Stimulated activated memory B cell treated with anti-CD40 and anti-IgM and Interleukin-4, amounts not matched to agents 10 μg/mL and 1 μg/mL and 100 μg/mL, for 72 hours (primary cell): ENCODE data around the gene LRRC8B.

Experiments used
- ATAC-seq: fragments of 150-1000 bp; cut with Tn5 transposase; 2 replicates; pipeline ENCODE4 v1.10.0; 2021
- H3K27ac Mint-ChIP-seq: one replicate; pipeline ENCODE4 v1.8.0; 2022; ENCODE audit warnings: mild to moderate bottlenecking, mixed read lengths
- H3K27me3 Mint-ChIP-seq: one replicate; pipeline ENCODE4 v1.8.0; 2022; ENCODE audit warnings: mixed read lengths
- H3K36me3 Mint-ChIP-seq: one replicate; pipeline ENCODE4 v1.8.0; 2022; ENCODE audit warnings: mixed read lengths
- H3K4me1 Mint-ChIP-seq: one replicate; pipeline ENCODE4 v1.8.0; 2022; ENCODE audit warnings: mixed read lengths
- H3K4me3 Mint-ChIP-seq: one replicate; pipeline ENCODE4 v1.8.0; 2022; ENCODE audit warnings: mild to moderate bottlenecking, moderate library complexity, mixed read lengths
- H3K9me3 Mint-ChIP-seq: one replicate; pipeline ENCODE4 v1.8.0; 2022; ENCODE audit warnings: mixed read lengths

The LRRC8B gene

GRCh38 chr1:89600451-89601224, 76.0 kb downstream of the LRRC8B start:
- H3K27me3 Mint-ChIP-seq, result no peaks in the 10 kb centered on the region

GRCh38 chr1:89602871-89603404, 78.3 kb downstream of the LRRC8B start:
- no peak overlapping the region for H3K4me3 Mint-ChIP-seq
- no peak overlapping the region for H3K27ac Mint-ChIP-seq
- H3K4me1 Mint-ChIP-seq, result peaks cover 40% of the 10 kb centered on the region
- ATAC-seq, result no peak
- H3K36me3 Mint-ChIP-seq, result no peaks in the 10 kb centered on the region
- no peaks in the 10 kb centered on the region for H3K27me3 Mint-ChIP-seq
- no peaks in the 10 kb centered on the region for H3K9me3 Mint-ChIP-seq

More at GRCh38 chr1:89600451-89601224, 76.0 kb downstream of the LRRC8B start:
- H3K4me3 Mint-ChIP-seq, result no peak overlapping the region
- H3K4me1 Mint-ChIP-seq, result peaks cover 19% of the 10 kb centered on the region
- no peak for ATAC-seq
- H3K36me3 Mint-ChIP-seq, result no peaks in the 10 kb centered on the region
- H3K27ac Mint-ChIP-seq, result peak overlapping the region; percentile 24
- no peaks in the 10 kb centered on the region for H3K9me3 Mint-ChIP-seq

- Mint-ChIP-seq H3K4me1 (peaks cover 45% of the 10 kb centered on the region), H3K36me3 (peaks cover 6% of the 10 kb centered on the region), H3K4me3 (no peak overlapping the region), H3K9me3 (no peaks in the 10 kb centered on the region), H3K27ac (no peak overlapping the region), H3K27me3 (no peaks in the 10 kb centered on the region)
- ATAC-seq, result no peak
These were observed 79.2 kb downstream of the LRRC8B start for GRCh38 chr1:89603651-89604413.

- Mint-ChIP-seq H3K4me1 (peaks cover 47% of the 10 kb centered on the region), H3K27ac (no peak overlapping the region), H3K27me3 (no peaks in the 10 kb centered on the region)
These were observed 79.7 kb downstream of the LRRC8B start for GRCh38 chr1:89604414-89604735.

GRCh38 chr1:89605692-89606091, 81.1 kb downstream of the LRRC8B start:
- peak overlapping the region; percentile 54 for H3K27ac Mint-ChIP-seq
- no peak for ATAC-seq
- H3K9me3 Mint-ChIP-seq, result no peaks in the 10 kb centered on the region
- no peaks in the 10 kb centered on the region for H3K27me3 Mint-ChIP-seq
- peaks cover 55% of the 10 kb centered on the region for H3K4me1 Mint-ChIP-seq
- H3K36me3 Mint-ChIP-seq, result peaks cover 10% of the 10 kb centered on the region
- no peak overlapping the region for H3K4me3 Mint-ChIP-seq

More at GRCh38 chr1:89604414-89604735, 79.7 kb downstream of the LRRC8B start:
- no peak for ATAC-seq
- Mint-ChIP-seq H3K4me3 (no peak overlapping the region), H3K36me3 (peaks cover 10% of the 10 kb centered on the region), H3K9me3 (no peaks in the 10 kb centered on the region)

- Mint-ChIP-seq H3K27me3 (no peaks in the 10 kb centered on the region), H3K27ac (peak overlapping the region; percentile 54), H3K4me1 (peaks cover 63% of the 10 kb centered on the region), H3K9me3 (no peaks in the 10 kb centered on the region), H3K36me3 (peaks cover 10% of the 10 kb centered on the region), H3K4me3 (no peak overlapping the region)
- no peak for ATAC-seq
These were observed 81.8 kb downstream of the LRRC8B start for GRCh38 chr1:89606227-89606980.

- Mint-ChIP-seq H3K36me3 (peaks cover 10% of the 10 kb centered on the region), H3K27ac (no peak overlapping the region), H3K9me3 (no peaks in the 10 kb centered on the region), H3K4me1 (peaks cover 65% of the 10 kb centered on the region), H3K4me3 (no peak overlapping the region), H3K27me3 (no peaks in the 10 kb centered on the region)
- ATAC-seq, result no peak
These were observed 82.5 kb downstream of the LRRC8B start for GRCh38 chr1:89607156-89607555.

GRCh38 chr1:89607586-89608318, 83.1 kb downstream of the LRRC8B start:
- H3K4me1 Mint-ChIP-seq, result peaks cover 65% of the 10 kb centered on the region
- H3K27me3 Mint-ChIP-seq, result no peaks in the 10 kb centered on the region
- H3K4me3 Mint-ChIP-seq, result no peak overlapping the region
- no peaks in the 10 kb centered on the region for H3K9me3 Mint-ChIP-seq
- H3K27ac Mint-ChIP-seq, result peak overlapping the region; percentile 63
- ATAC-seq, result no peak
- H3K36me3 Mint-ChIP-seq, result peaks cover 10% of the 10 kb centered on the region

- no peaks in the 10 kb centered on the region for H3K9me3 Mint-ChIP-seq
- no peak for ATAC-seq
These were observed 83.8 kb downstream of the LRRC8B start for GRCh38 chr1:89608319-89608983.

GRCh38 chr1:89608984-89609725, 84.5 kb downstream of the LRRC8B start:
- Mint-ChIP-seq H3K9me3 (no peaks in the 10 kb centered on the region), H3K27me3 (no peaks in the 10 kb centered on the region)
- no peak for ATAC-seq

More at GRCh38 chr1:89608319-89608983, 83.8 kb downstream of the LRRC8B start:
- Mint-ChIP-seq H3K4me3 (no peak overlapping the region), H3K4me1 (peaks cover 63% of the 10 kb centered on the region), H3K27me3 (no peaks in the 10 kb centered on the region), H3K27ac (peak overlapping the region; percentile 63), H3K36me3 (peaks cover 10% of the 10 kb centered on the region)

GRCh38 chr1:89609781-89610456, 85.3 kb downstream of the LRRC8B start:
- Mint-ChIP-seq H3K4me3 (no peak overlapping the region), H3K36me3 (peaks cover 10% of the 10 kb centered on the region), H3K9me3 (no peaks in the 10 kb centered on the region), H3K27me3 (no peaks in the 10 kb centered on the region), H3K4me1 (peaks cover 58% of the 10 kb centered on the region), H3K27ac (no peak overlapping the region)
- ATAC-seq, result peak; percentile 18

More at GRCh38 chr1:89608984-89609725, 84.5 kb downstream of the LRRC8B start:
- Mint-ChIP-seq H3K27ac (peak overlapping the region; percentile 63), H3K36me3 (peaks cover 10% of the 10 kb centered on the region), H3K4me3 (no peak overlapping the region), H3K4me1 (peaks cover 58% of the 10 kb centered on the region)

- Mint-ChIP-seq H3K27ac (peak overlapping the region; percentile 33), H3K4me1 (peaks cover 53% of the 10 kb centered on the region), H3K36me3 (peaks cover 10% of the 10 kb centered on the region), H3K4me3 (no peak overlapping the region), H3K9me3 (no peaks in the 10 kb centered on the region), H3K27me3 (no peaks in the 10 kb centered on the region)
- ATAC-seq, result no peak
These were observed 85.9 kb downstream of the LRRC8B start for GRCh38 chr1:89610457-89611011.

- Mint-ChIP-seq H3K27me3 (no peaks in the 10 kb centered on the region), H3K27ac (peak overlapping the region; percentile 33), H3K4me3 (no peak overlapping the region), H3K4me1 (peaks cover 41% of the 10 kb centered on the region), H3K36me3 (peaks cover 19% of the 10 kb centered on the region), H3K9me3 (no peaks in the 10 kb centered on the region)
- peak; percentile 91 for ATAC-seq
These were observed 87.1 kb downstream of the LRRC8B start for GRCh38 chr1:89611721-89612120.
